CD4-positive, alpha-beta T cell treated with Interleukin-17A for 1 hour (primary cell): Measurements from ENCODE around the gene AXIN1.
"Not testable (repeated sequence)": the region's sequence is repeated elsewhere in the genome, so short reads cannot be mapped to it uniquely, and the experiment has no call there.

Experiments
- DNase-seq: peaks from one replicate; pipeline ENCODE4 v3.0.0-alpha.2; 2020

The AXIN1 gene

GRCh38 chr16:280991-281659 lies 71.4 kb downstream of the AXIN1 start:
- no peak for DNase-seq

GRCh38 chr16:280552-280951 lies 72.0 kb downstream of the AXIN1 start, which contains the start of gene ARHGDIG:
ARHGDIG (plus strand) TSS chr16:280591; CDS start chr16:280681, 90 bp downstream.
- no peak for DNase-seq

GRCh38 chr16:280005-280460 lies 72.5 kb downstream of the AXIN1 start:
- DNase-seq = no peak

GRCh38 chr16:279531-279930 lies 73.0 kb downstream of the AXIN1 start:
- DNase-seq = no peak

DNA sequence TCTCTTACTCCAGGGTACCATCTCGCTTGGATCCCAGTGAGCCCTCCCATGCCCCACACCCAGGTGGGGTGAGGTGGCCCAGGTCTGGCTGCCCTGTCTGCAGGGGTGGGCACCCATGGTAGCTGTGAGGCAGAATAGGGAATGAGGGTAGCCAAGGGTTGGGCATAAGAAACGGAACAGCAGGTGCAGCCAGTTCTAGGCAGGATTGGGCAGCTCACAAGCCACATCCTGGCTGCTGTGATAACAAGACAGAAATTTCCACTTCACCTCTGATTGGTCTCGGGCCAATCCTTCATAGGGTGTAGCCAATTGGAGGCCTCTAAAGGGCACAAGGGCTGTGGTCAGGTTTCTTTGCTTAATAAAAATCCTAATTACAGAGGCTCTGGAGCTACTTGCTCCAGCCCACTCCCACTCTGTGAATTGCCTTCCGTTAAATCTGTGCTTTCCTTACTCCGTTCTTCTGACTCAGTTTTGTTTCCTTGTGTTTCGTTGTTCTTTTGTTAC lies 73.6 kb downstream of the AXIN1 start:
- DNase-seq = peak; percentile 71

DNA sequence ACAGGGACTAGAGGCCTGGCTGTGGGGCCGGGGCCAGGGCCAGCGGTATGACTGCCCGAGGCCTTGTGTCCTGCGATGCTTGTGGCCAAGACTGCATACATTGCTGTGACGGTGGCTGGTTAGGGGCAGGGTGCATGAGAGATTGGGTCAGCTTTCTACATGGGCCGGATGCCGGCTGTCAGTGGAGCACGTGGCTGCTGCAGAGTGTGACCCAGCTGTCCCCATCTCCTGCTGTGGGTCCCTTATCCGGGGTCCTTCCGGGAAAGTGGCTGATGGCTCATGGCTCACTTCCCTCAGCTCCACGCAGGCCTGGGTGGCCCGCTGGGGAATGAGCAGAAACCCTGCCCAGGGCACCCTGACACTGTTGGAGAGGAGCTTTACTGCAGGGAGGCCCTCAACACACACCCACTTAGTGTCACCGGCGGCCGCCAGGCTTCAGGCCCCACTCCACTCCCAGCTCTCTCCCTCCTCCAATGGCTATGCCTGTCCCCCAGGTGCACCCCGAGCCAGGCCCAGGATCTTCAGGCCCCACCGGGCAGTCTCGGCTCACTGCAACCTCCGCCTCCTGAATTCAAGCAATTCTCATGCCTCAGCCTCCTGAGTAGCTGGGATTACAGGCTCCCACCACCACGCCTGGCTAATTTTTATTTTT lies 76.0 kb downstream of the AXIN1 start:
- DNase-seq = no peak

DNA sequence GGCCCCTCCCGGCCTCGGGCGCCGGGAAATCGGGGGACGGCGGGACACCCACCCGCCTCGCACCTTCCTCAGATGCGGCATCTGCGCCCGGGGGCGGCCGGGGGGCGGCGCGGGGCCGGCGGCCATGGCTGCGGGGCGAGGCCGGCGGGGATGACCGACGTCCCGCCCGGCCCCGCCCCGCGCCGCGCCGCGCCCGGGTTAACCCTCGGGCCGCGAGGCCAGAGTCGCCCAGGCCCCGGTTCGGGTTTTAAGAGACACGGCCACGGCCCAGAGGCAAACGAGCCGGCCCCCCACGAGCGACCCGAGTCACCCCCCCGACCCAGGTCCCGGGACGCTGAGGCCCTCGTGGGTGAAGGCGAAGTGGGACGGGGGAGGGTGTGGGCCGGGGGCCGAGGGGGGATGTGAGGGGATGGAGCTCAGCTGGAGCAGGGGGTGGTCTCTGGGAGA lies 76.7 kb downstream of the AXIN1 start, which contains the start of gene RGS11:
RGS11 (minus strand) TSS at position 159 of the 447 bp plus-strand sequence; CDS start at position 126, 33 bp downstream.
- no peak for DNase-seq

- no peak for DNase-seq
Measured at GRCh38 chr16:275041-275641, 77.4 kb downstream of the AXIN1 start.

DNA sequence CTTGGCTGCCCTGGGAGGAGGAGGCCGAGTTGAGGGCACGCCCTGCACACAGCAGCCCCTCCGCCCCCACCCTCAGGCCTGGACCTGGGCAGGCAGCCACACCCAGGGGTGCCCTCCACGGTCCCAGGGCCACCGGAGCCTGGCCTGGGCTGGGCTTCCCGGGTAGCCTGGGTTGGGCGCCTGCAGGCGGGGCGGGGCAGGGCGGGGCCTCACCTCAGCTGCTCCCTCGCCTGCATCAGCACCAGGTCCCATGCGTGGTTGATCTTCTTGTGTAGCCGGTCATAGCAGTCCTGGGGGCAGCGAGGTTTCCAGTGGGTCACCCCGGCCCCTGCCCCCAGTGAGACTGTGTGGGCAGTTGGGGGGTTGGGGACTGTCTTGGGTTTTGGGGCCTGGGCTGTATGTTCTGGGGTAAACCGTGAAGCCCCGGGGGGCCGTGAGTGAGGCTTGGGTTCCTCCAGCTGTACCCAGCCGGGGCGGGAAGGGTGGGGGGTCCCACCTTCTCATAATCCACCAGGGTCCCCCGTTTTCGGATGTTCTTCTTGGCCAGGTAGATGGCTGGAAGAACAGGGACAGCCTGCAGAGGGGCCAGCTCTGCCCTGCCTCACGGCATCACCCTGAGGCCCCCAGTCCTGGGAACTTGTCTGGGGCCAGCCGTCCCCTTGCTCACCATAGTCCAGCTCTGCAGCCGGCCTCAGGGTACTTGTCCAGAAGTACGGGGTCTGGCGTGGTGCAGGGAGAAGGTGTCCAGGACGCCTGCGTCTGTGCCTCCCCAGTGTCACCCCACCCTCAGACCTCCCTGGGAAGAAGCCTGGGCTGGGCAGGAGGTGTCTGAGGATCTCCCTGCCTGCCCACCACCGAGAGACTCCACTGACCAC lies 78.7 kb downstream of the AXIN1 start:
- no peak for DNase-seq

DNA sequence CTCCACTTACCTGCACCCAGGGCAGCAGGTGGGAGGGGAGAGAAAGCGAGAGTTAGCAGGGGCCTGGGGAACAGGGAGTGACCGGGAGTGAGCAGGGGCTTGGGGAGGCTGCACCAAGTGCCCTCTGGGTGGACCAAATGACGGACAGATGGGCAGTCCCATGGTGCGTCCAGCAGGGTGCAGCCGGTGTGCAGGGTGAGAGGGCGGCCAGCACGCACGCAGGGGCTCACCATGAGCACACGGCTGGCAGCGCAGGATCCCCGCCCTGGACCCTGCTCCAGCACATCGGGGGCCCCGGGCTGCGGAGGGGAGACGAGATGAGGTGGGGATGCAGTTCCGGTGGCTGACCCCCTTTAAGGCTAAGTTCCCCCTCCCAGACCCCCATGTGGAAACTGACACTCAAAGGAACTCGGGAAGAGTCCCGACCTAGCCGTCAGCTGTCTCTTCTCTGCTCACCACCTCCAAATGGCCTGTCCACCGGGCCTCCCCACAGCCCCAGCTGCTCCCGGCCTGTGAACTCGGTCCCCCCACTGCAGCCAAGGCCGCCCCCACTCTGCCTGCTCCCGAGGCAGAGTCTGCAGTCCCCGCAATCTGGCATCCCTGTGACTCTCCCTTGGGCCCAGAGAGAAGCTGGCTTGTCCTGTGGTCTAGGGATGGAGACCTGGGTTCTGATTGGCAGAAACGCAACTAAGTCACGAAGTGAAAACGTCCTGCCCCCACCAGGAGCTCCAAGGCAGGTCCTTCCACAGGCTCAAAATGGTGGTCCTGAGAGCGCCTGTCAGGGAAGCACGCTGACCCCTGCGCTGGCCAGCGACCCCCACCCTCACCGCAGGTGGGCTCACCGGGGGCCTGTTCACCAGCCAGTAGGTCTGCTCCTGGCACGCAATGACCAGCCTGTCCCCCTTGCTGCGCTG lies 79.6 kb downstream of the AXIN1 start:
- no peak for DNase-seq

GRCh38 chr16:270381-271255 lies 81.9 kb downstream of the AXIN1 start:
- DNase-seq = no peak

- no peak for DNase-seq
Measured at GRCh38 chr16:269061-269796, 83.3 kb downstream of the AXIN1 start.

- DNase-seq = no peak
Measured at GRCh38 chr16:268141-269053, 84.1 kb downstream of the AXIN1 start.

- DNase-seq = not testable (repeated sequence)
Measured at GRCh38 chr16:267562-267961, 85.0 kb downstream of the AXIN1 start.

GRCh38 chr16:266258-267164 lies 86.0 kb downstream of the AXIN1 start:
- DNase-seq = no peak

- no peak for DNase-seq
Measured at GRCh38 chr16:265711-266110, 86.8 kb downstream of the AXIN1 start.

DNA sequence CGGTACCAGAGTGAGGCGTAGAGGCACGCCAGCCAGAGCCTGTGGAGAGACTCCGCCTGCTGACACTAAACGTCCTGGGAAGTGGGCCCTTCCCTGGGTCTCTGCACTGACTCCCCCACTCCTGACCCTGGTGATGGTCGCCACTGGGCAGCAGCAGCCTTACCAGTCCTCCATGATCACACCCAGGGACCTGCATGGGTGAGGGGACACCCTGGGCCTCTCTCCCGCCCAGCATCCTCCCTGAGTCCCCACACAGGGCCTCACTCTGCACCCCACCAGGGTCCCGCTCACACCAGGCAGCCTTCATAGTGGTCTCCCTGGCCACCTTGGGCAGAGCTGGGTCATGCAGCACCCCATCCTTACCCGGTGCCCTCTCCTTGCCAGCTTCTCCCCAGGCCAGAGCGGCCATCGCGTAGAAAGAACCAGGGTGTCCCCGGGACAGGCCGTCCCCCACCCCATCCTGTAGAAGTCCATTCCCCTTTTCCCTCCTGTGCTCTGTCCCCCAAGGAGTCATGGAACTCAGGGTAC lies 87.5 kb downstream of the AXIN1 start:
- no peak for DNase-seq
